ENCODE results near the gene MAPK8. TPM values are rescaled to one million over a fixed set of nuclear protein-coding genes. Genes with fewer than 3 reads are reported as not detected.
"Not testable (repeated sequence)": the region's sequence is repeated elsewhere in the genome, so short reads cannot be mapped to it uniquely, and the experiment has no call there.

Gene MAPK8
- total RNA-seq, 2 experiments from 2014 or later, result 47.8 to 50.6 TPM

GRCh38 chr10:48279081-48279751, 27.3 kb upstream of the MAPK8 start:
- Mint-ChIP-seq H3K9me3 (peaks cover 3% of the 10 kb centered on the region), H3K4me1 (ENCODE audit: low read depth) (no peaks in the 10 kb centered on the region), H3K4me3 (no peak overlapping the region), H3K27me3 (peaks cover 26% of the 10 kb centered on the region), H3K36me3 (ENCODE audit: low read depth) (no peaks in the 10 kb centered on the region), H3K27ac (no peak overlapping the region)
- Histone ChIP-seq H3K27me3 (ENCODE audit: control insufficient read depth in 1 of 2, insufficient read depth in 2 of 2, low read length in 2 of 2) (no peaks in the 10 kb centered on the region), H3K4me3 (ENCODE audit: low read length) (no peak overlapping the region), H3K27ac (ENCODE audit: low read depth in 1 of 2, low read length in 2 of 2) (no peak overlapping the region), H3K9me3 (ENCODE audit: control insufficient read depth in 1 of 2, insufficient read depth in 1 of 2, low read length in 2 of 2) (peaks cover 0 to 9% of the 10 kb centered on the region in 2 experiments), H3K36me3 (ENCODE audit: insufficient read depth, low read length) (no peaks in the 10 kb centered on the region), H3K4me1 (ENCODE audit: insufficient read depth, low read length) (no peaks in the 10 kb centered on the region)
- CTCF ChIA-PET, result interaction anchor here (1.1 kb wide), 1 partner anchor 11 kb away, joined by 3 read pairs; no protein-coding TSS in a partner anchor
- POLR2A ChIA-PET, result no interaction called here
- intact Hi-C loops (cut with DNase I, micrococcal nuclease), result no loop called here
- no peak for TF ChIP-seq CTCF (IDR thresholded peaks at IDR 0.05)
- ATAC-seq (ENCODE audit: poor library complexity), result no peak
- no peak for DNase-seq

DNA sequence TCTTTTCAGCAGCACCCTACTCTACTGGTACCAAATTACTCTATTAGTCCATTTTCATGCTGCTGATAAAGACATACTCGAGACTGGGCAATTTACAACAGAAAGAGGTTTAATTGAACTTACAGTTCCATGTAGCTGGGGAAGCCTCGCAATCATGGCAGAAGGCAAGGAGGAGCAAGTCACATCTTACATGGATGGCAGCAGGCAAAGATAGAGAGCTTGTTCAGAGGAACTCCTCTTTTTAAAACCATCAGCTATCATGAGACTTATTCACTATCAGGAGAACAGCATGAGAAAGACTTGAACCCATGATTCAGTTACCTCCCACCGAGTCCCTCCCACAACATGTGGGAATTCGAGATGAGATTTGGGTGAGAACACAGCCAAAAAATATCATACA, 24.8 kb upstream of the MAPK8 start:
- not testable (repeated sequence) for H3K27ac ChIP-seq (ENCODE audit: low read depth in 1 of 2, low read length in 2 of 2)

GRCh38 chr10:48282829-48283228, 23.6 kb upstream of the MAPK8 start:
- intact Hi-C loops (cut with DNase I, micrococcal nuclease), result no loop called here
- DNase-seq (no peak), ATAC-seq (ENCODE audit: poor library complexity) (no peak)
- Histone ChIP-seq H3K4me1 (ENCODE audit: insufficient read depth, low read length) (no peaks in the 10 kb centered on the region), H3K36me3 (ENCODE audit: insufficient read depth, low read length) (no peaks in the 10 kb centered on the region), H3K4me3 (ENCODE audit: low read length) (no peak overlapping the region), H3K27ac (ENCODE audit: low read depth in 1 of 2, low read length in 2 of 2) (no peak overlapping the region), H3K9me3 (ENCODE audit: control insufficient read depth in 1 of 2, insufficient read depth in 1 of 2, low read length in 2 of 2) (peaks cover 0 to 9% of the 10 kb centered on the region in 2 experiments), H3K27me3 (ENCODE audit: control insufficient read depth in 1 of 2, insufficient read depth in 2 of 2, low read length in 2 of 2) (no peaks in the 10 kb centered on the region)
- ChIA-PET CTCF (no interaction called here), POLR2A (no interaction called here)
- H3K4me1 Mint-ChIP-seq (ENCODE audit: low read depth), result no peaks in the 10 kb centered on the region
- peaks cover 3% of the 10 kb centered on the region for H3K9me3 Mint-ChIP-seq
- H3K27me3 Mint-ChIP-seq, result peaks cover 44% of the 10 kb centered on the region
- H3K4me3 Mint-ChIP-seq, result no peak overlapping the region
- no peak overlapping the region for H3K27ac Mint-ChIP-seq
- no peak for TF ChIP-seq CTCF (IDR thresholded peaks at IDR 0.05)
- no peaks in the 10 kb centered on the region for H3K36me3 Mint-ChIP-seq (ENCODE audit: low read depth)

More for the DNA sequence above, 24.8 kb upstream of the MAPK8 start:
- H3K4me3 Mint-ChIP-seq; POLR2A ChIA-PET; H3K4me3 ChIP-seq (ENCODE audit: low read length); H3K9me3 ChIP-seq (ENCODE audit: control insufficient read depth in 1 of 2, insufficient read depth in 1 of 2, low read length in 2 of 2); intact Hi-C loops (cut with DNase I, micrococcal nuclease); H3K27ac Mint-ChIP-seq; DNase-seq; H3K9me3 Mint-ChIP-seq; H3K36me3 Mint-ChIP-seq (ENCODE audit: low read depth); ATAC-seq (ENCODE audit: poor library complexity); H3K4me1 Mint-ChIP-seq (ENCODE audit: low read depth); H3K4me1 ChIP-seq (ENCODE audit: insufficient read depth, low read length); H3K27me3 ChIP-seq (ENCODE audit: control insufficient read depth in 1 of 2, insufficient read depth in 2 of 2, low read length in 2 of 2); H3K36me3 ChIP-seq (ENCODE audit: insufficient read depth, low read length); CTCF ChIA-PET: not testable (repeated sequence)
- H3K27me3 Mint-ChIP-seq, result peaks cover 44% of the 10 kb centered on the region

DNA sequence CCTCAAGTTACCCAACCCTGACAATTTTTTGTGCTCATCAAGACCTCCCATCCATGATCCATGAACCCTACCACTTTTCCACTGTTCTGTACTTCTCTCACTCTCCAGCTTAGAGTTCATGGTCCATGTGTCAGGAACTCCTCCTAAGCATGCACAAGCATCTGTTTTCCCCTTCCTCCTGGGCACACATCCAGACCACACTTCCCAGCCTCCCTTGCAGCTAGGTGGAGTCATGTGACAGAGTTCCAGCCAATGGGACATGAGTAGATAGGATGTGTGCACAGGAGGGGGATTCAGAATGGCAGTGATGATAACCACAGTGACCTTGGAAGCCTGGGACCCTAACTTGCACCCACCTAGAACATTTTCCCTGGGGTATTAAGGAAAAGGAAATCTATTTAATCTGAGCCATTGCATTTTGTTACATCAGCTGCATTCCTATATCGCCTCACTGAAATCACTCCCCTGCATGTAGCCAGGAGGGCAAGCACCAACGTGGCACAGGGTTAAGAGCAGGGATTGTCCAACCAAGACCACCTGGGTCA, 22.4 kb upstream of the MAPK8 start:
- TF ChIP-seq CTCF (IDR thresholded peaks at IDR 0.05), result no peak
- ATAC-seq (ENCODE audit: poor library complexity) (no peak), DNase-seq (no peak)
- intact Hi-C loops (cut with DNase I, micrococcal nuclease), result no loop called here
- no peaks in the 10 kb centered on the region for H3K4me1 ChIP-seq (ENCODE audit: insufficient read depth, low read length)
- CTCF ChIA-PET, result no interaction called here
- H3K9me3 Mint-ChIP-seq, result peaks cover 3% of the 10 kb centered on the region
- H3K27me3 Mint-ChIP-seq, result peaks cover 44% of the 10 kb centered on the region
- H3K4me3 Mint-ChIP-seq, result no peak overlapping the region
- H3K27ac ChIP-seq (ENCODE audit: low read depth in 1 of 2, low read length in 2 of 2), result no peak overlapping the region
- H3K36me3 Mint-ChIP-seq (ENCODE audit: low read depth), result no peaks in the 10 kb centered on the region
- H3K36me3 ChIP-seq (ENCODE audit: insufficient read depth, low read length), result no peaks in the 10 kb centered on the region
- H3K27ac Mint-ChIP-seq, result no peak overlapping the region
- POLR2A ChIA-PET, result no interaction called here
- H3K27me3 ChIP-seq (ENCODE audit: control insufficient read depth in 1 of 2, insufficient read depth in 2 of 2, low read length in 2 of 2), result no peaks in the 10 kb centered on the region
- H3K4me1 Mint-ChIP-seq (ENCODE audit: low read depth), result no peaks in the 10 kb centered on the region
- peaks cover 0 to 9% of the 10 kb centered on the region in 2 experiments for H3K9me3 ChIP-seq (ENCODE audit: control insufficient read depth in 1 of 2, insufficient read depth in 1 of 2, low read length in 2 of 2)
- H3K4me3 ChIP-seq (ENCODE audit: low read length), result no peak overlapping the region

Measured in CD4-positive, alpha-beta T cell (primary cell).